LNCAP (cell line): Measurements from ENCODE around the gene ANO3.

Source experiments
- CTCF ChIP-seq: fragments of 450-650 bp; IDR thresholded peaks from 2 replicates; pipeline ENCODE4 v1.5.1; 2017; ENCODE audit warnings: mild to moderate bottlenecking

The ANO3 gene

DNA sequence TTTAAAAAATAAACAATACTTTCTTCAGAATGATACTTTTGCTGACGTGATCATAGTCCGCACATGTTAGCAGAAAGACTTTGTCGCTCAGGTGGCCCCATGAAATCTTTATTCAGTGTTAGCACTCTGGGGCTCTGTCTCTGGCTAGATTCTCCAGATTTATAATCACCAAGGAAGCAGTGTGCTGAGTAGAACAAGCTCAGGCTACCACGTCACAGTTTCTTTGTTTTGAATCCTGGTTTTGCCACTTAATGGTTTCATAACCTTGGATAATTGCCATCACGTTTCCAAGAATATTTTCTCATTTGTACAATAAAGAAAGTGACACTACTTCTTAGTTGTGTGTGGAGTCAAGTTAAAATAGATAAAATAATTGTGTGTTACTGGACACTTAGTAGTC, 244.0 kb downstream of the ANO3 start:
- no peak for TF ChIP-seq CTCF

DNA sequence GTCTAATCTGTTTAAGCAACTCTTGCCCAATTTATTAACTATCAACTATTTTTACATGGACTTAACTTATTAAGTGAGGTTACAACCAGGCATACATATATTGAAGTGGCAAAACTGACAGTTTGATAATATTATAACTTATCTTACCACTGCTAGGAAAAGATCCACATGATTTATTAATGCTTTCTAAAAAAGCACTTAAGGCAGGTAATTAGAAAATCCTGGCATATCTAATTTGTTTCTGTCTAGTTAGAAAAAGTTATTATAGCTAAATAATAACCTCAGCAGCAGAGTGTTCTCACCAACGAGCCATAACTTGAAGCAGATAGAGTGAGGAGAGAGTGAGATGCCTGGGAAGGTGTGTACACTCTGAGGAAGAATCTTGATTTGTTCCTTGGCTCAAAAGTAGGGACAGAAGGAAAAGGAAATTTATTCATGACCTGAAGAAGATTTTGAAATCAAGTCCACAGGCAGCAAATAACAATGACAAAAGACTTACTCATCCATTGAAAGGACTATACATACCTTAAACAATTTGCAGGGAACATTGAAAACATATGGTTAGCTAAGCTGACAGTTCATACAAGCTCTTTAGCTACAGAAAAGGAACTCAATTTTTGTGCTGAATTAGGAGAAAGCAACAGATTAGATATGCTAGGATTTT, 247.2 kb downstream of the ANO3 start:
- TF ChIP-seq CTCF: no peak

GRCh38 chr11:26579683-26580082, 247.8 kb downstream of the ANO3 start:
- TF ChIP-seq CTCF: no peak

GRCh38 chr11:26580929-26581328, 249.0 kb downstream of the ANO3 start:
- TF ChIP-seq CTCF: no peak

GRCh38 chr11:26583550-26583949, 251.6 kb downstream of the ANO3 start:
- TF ChIP-seq CTCF: no peak

- TF ChIP-seq CTCF: no peak
Observed at GRCh38 chr11:26584818-26585217, 252.9 kb downstream of the ANO3 start.

- no peak for TF ChIP-seq CTCF
Observed at GRCh38 chr11:26587073-26587472, 255.1 kb downstream of the ANO3 start.

DNA sequence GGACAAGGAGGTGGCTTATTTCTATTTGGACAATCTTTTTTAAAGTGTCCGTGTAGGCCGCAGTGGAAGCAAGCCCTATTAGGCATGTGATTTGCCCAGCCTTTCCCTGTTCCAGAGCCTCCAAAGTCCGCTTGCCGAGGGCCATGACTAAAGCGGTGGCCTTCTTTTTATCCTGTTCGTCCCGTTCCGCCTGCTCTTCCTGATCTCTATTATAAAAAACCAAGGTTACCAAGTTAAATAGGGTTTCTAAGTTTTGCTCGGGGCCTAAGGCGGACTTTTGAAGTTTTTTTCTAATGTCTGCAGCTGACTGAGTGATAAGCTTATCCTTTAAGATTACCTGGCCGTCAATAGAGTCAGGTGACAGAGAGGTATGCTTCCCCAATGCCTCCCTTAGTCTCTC, 261.8 kb downstream of the ANO3 start:
- TF ChIP-seq CTCF: no peak
